Left renal pelvis (tissue), 4 donors: ENCODE results near the gene CDK11A. TPM values are rescaled to one million over a fixed set of nuclear protein-coding genes. Genes with fewer than 3 reads are reported as not detected.
"Not testable (repeated sequence)": the region's sequence is repeated elsewhere in the genome, so short reads cannot be mapped to it uniquely, and the experiment has no call there.

Experiments used
- DNase-seq, 4 donors: peaks; one replicate each; pipeline ENCODE4 v3.0.0-alpha.2; 2013; ENCODE audit warnings: low read depth in 4 of 4, low spot score in 3 of 4
- polyA plus RNA-seq, 4 donors: library from polyadenylated mRNA; unstranded; fragments of 120-200 nt; gene quantifications; one replicate each; pipeline ENCODE4 v1.2.1, GENCODE V29; 2013; ENCODE audit not compliant: insufficient read length in 4 of 4

Gene CDK11A
- polyA plus RNA-seq, 4 donors, result 26.1 to 42.0 (median 30.3) TPM

- no peak for DNase-seq
These were observed 58.3 kb downstream of the CDK11A start for GRCh38 chr1:1665815-1666251.

- no peak for DNase-seq
These were observed 59.0 kb downstream of the CDK11A start for GRCh38 chr1:1664941-1665814.

GRCh38 chr1:1664318-1664717 is 59.8 kb downstream of the CDK11A start:
- DNase-seq, result not testable (repeated sequence)

GRCh38 chr1:1662830-1663560 is 61.2 kb downstream of the CDK11A start:
- DNase-seq, result not testable (repeated sequence)

GRCh38 chr1:1662392-1662791 is 61.8 kb downstream of the CDK11A start:
- not testable (repeated sequence) for DNase-seq

GRCh38 chr1:1658583-1659549 is 65.3 kb downstream of the CDK11A start, which contains the start of gene CDK11B:
CDK11B (minus strand) TSS chr1:1659004; CDS start chr1:1657485, 1,519 bp downstream.
- peak; percentile 89 to 95 (median 90) for DNase-seq

Other genes starting within 250 kb of the CDK11A start
- 10 to 100 TPM; 14.4 to 30.0 (median 19.2) TPM for gene ATAD3A, start 212.2 kb downstream of the CDK11A start, polyA plus RNA-seq
- 1 to 10 TPM; 3.4 to 9.7 (median 6.3) TPM for gene TMEM240, start 183.7 kb downstream of the CDK11A start, polyA plus RNA-seq
- gene SSU72, start 149.5 kb downstream of the CDK11A start, polyA plus RNA-seq, result 10 to 100 TPM; 77.9 to 93.4 (median 87.3) TPM
- gene FNDC10, start 124.2 kb downstream of the CDK11A start, polyA plus RNA-seq, result 1 to 10 TPM; 2.5 to 3.9 (median 3.4) TPM
- gene MIB2, start 108.9 kb downstream of the CDK11A start, polyA plus RNA-seq, result 10 to 100 TPM; 26.1 to 84.8 (median 39.5) TPM
- 10 to 100 TPM; 16.5 to 52.1 (median 24.5) TPM for gene MMP23B, start 92.2 kb downstream of the CDK11A start, polyA plus RNA-seq
- gene CDK11B, start 65.4 kb downstream of the CDK11A start, polyA plus RNA-seq, result 10 to 100 TPM; 30.1 to 43.8 (median 39.9) TPM
- gene SLC35E2B, start 31.6 kb downstream of the CDK11A start, polyA plus RNA-seq, result 100 to 1,000 TPM in 1 of 4 donors, 10 to 100 TPM in 3; 65.5 to 107 (median 72.9) TPM
- gene NADK, start 54.1 kb upstream of the CDK11A start, polyA plus RNA-seq, result 10 to 100 TPM; 39.2 to 59.4 (median 44.3) TPM
- 100 to 1,000 TPM; 262 to 314 (median 273) TPM for gene GNB1, start 166.7 kb upstream of the CDK11A start, polyA plus RNA-seq
- gene CALML6, start 190.9 kb upstream of the CDK11A start, polyA plus RNA-seq, result 1 to 10 TPM in 1 of 4 donors, under 1 TPM in 3; 0.18 to 1.2 (median 0.42) TPM
- 1 to 10 TPM in 2 of 4 donors, under 1 TPM in 2; 0.38 to 1.3 (median 1.1) TPM for gene TMEM52, start 194.9 kb upstream of the CDK11A start, polyA plus RNA-seq